ENCODE measurements around the gene FLRT2.

FLRT2 gene

GRCh38 chr14:85604021-85604420 lies 74.1 kb downstream of the FLRT2 start:
- TF ChIP-seq MAX (IDR thresholded peaks at IDR 0.05) (no peak), YY1 (IDR thresholded peaks at IDR 0.05; ENCODE audit: low read depth) (no peak)

GRCh38 chr14:85604714-85605113 lies 74.8 kb downstream of the FLRT2 start:
- TF ChIP-seq NFIC (IDR thresholded peaks at IDR 0.05) (no peak), MAX (IDR thresholded peaks at IDR 0.05) (no peak), YY1 (IDR thresholded peaks at IDR 0.05; ENCODE audit: low read depth) (no peak), TCF12 (IDR thresholded peaks at IDR 0.05; ENCODE audit: low read depth) (no peak), TAF1 (IDR thresholded peaks at IDR 0.05; ENCODE audit: low read depth) (no peak), CREB1 (IDR thresholded peaks at IDR 0.05; ENCODE audit: low read depth) (no peak), CEBPB (IDR thresholded peaks at IDR 0.05) (no peak), ZBTB7A (IDR thresholded peaks at IDR 0.05; ENCODE audit: low read depth) (no peak), FOXM1 (IDR thresholded peaks at IDR 0.05; ENCODE audit: borderline replicate concordance, low read depth) (no peak), TEAD4 (IDR thresholded peaks at IDR 0.05) (no peak), RAD21 (IDR thresholded peaks at IDR 0.05; ENCODE audit: low read depth) (no peak), EGR1 (IDR thresholded peaks at IDR 0.05) (no peak), REST (IDR thresholded peaks at IDR 0.05; ENCODE audit: low read depth) (no peak), USF1 (IDR thresholded peaks at IDR 0.05) (no peak), EP300 (IDR thresholded peaks at IDR 0.05; ENCODE audit: borderline replicate concordance) (no peak)

- TF ChIP-seq USF1 (IDR thresholded peaks at IDR 0.05) (no peak), REST (IDR thresholded peaks at IDR 0.05; ENCODE audit: low read depth) (no peak), TCF12 (IDR thresholded peaks at IDR 0.05; ENCODE audit: low read depth) (no peak), TAF1 (IDR thresholded peaks at IDR 0.05; ENCODE audit: low read depth) (no peak), FOXM1 (IDR thresholded peaks at IDR 0.05; ENCODE audit: borderline replicate concordance, low read depth) (no peak), MAX (IDR thresholded peaks at IDR 0.05) (no peak), EGR1 (IDR thresholded peaks at IDR 0.05) (no peak), CEBPB (IDR thresholded peaks at IDR 0.05) (no peak), EP300 (IDR thresholded peaks at IDR 0.05; ENCODE audit: borderline replicate concordance) (no peak)
Measured at GRCh38 chr14:85607651-85608081, 77.7 kb downstream of the FLRT2 start.

- TF ChIP-seq TCF12 (IDR thresholded peaks at IDR 0.05; ENCODE audit: low read depth) = no peak
Measured at GRCh38 chr14:85613496-85613895, 83.6 kb downstream of the FLRT2 start.

GRCh38 chr14:85616386-85616885 lies 86.5 kb downstream of the FLRT2 start:
- TF ChIP-seq TEAD4 (IDR thresholded peaks at IDR 0.05) = no peak
- TF ChIP-seq CEBPB (IDR thresholded peaks at IDR 0.05) = no peak
- no peak for TF ChIP-seq MAX (IDR thresholded peaks at IDR 0.05)

- TF ChIP-seq TCF12 (IDR thresholded peaks at IDR 0.05; ENCODE audit: low read depth) (no peak), NFIC (IDR thresholded peaks at IDR 0.05) (no peak), MAX (IDR thresholded peaks at IDR 0.05) (no peak), REST (IDR thresholded peaks at IDR 0.05; ENCODE audit: low read depth) (no peak), YY1 (IDR thresholded peaks at IDR 0.05; ENCODE audit: low read depth) (no peak), TAF1 (IDR thresholded peaks at IDR 0.05; ENCODE audit: low read depth) (no peak), CEBPB (IDR thresholded peaks at IDR 0.05) (no peak), EP300 (IDR thresholded peaks at IDR 0.05; ENCODE audit: borderline replicate concordance) (no peak), EGR1 (IDR thresholded peaks at IDR 0.05) (no peak), RAD21 (IDR thresholded peaks at IDR 0.05; ENCODE audit: low read depth) (no peak), TEAD4 (IDR thresholded peaks at IDR 0.05) (no peak), USF1 (IDR thresholded peaks at IDR 0.05) (no peak), ZBTB7A (IDR thresholded peaks at IDR 0.05; ENCODE audit: low read depth) (no peak), FOXM1 (IDR thresholded peaks at IDR 0.05; ENCODE audit: borderline replicate concordance, low read depth) (no peak)
Measured at GRCh38 chr14:85616886-85617285, 86.9 kb downstream of the FLRT2 start.

Data from Ishikawa (cell line).